ENCODE results near the gene CA10.
A peak's percentile ranks its signal among the peaks of the same experiment; 100 is the strongest.

CA10 gene

GRCh38 chr17:51739245-51739886 is 419.1 kb downstream of the CA10 start:
- no peak overlapping the region for H3K9ac ChIP-seq (ENCODE audit: low read length)
- no peak for DNase-seq (ENCODE audit: low read depth)
- H3K9me3 ChIP-seq (ENCODE audit: control insufficient read depth, low read length) = no peaks in the 10 kb centered on the region
- H3K4me3 ChIP-seq (ENCODE audit: low read length) = no peak overlapping the region
- H3K4me1 ChIP-seq (ENCODE audit: control insufficient read depth, insufficient read depth, low read length) = no peaks in the 10 kb centered on the region
- no peaks in the 10 kb centered on the region for H3K36me3 ChIP-seq (ENCODE audit: control insufficient read depth, insufficient read depth, low read length, severe bottlenecking)
- peaks cover 7% of the 10 kb centered on the region for H3K27me3 ChIP-seq (replicated peaks; ENCODE audit: control insufficient read depth, insufficient read depth, low read length)

- Histone ChIP-seq H3K4me3 (ENCODE audit: low read length) (no peak overlapping the region), H3K4me1 (ENCODE audit: control insufficient read depth, insufficient read depth, low read length) (no peaks in the 10 kb centered on the region), H3K9me3 (ENCODE audit: control insufficient read depth, low read length) (no peaks in the 10 kb centered on the region), H3K36me3 (ENCODE audit: control insufficient read depth, insufficient read depth, low read length, severe bottlenecking) (no peaks in the 10 kb centered on the region), H3K27me3 (replicated peaks; ENCODE audit: control insufficient read depth, insufficient read depth, low read length) (peaks cover 7% of the 10 kb centered on the region), H3K9ac (ENCODE audit: low read length) (no peak overlapping the region)
- DNase-seq (ENCODE audit: low read depth) = no peak
Measured at GRCh38 chr17:51736356-51736755, 422.2 kb downstream of the CA10 start.

GRCh38 chr17:51734976-51735375 is 423.5 kb downstream of the CA10 start:
- H3K4me3 ChIP-seq (ENCODE audit: low read length) = no peak overlapping the region
- DNase-seq (ENCODE audit: low read depth) = no peak
- H3K36me3 ChIP-seq (ENCODE audit: control insufficient read depth, insufficient read depth, low read length, severe bottlenecking) = no peaks in the 10 kb centered on the region
- H3K27me3 ChIP-seq (replicated peaks; ENCODE audit: control insufficient read depth, insufficient read depth, low read length) = peaks cover 7% of the 10 kb centered on the region
- H3K9ac ChIP-seq (ENCODE audit: low read length) = no peak overlapping the region
- no peaks in the 10 kb centered on the region for H3K4me1 ChIP-seq (ENCODE audit: control insufficient read depth, insufficient read depth, low read length)
- no peaks in the 10 kb centered on the region for H3K9me3 ChIP-seq (ENCODE audit: control insufficient read depth, low read length)

- no peaks in the 10 kb centered on the region for H3K36me3 ChIP-seq (ENCODE audit: control insufficient read depth, insufficient read depth, low read length, severe bottlenecking)
- peaks cover 7% of the 10 kb centered on the region for H3K27me3 ChIP-seq (replicated peaks; ENCODE audit: control insufficient read depth, insufficient read depth, low read length)
- no peak overlapping the region for H3K4me3 ChIP-seq (ENCODE audit: low read length)
- no peaks in the 10 kb centered on the region for H3K4me1 ChIP-seq (ENCODE audit: control insufficient read depth, insufficient read depth, low read length)
- no peaks in the 10 kb centered on the region for H3K9me3 ChIP-seq (ENCODE audit: control insufficient read depth, low read length)
- H3K9ac ChIP-seq (ENCODE audit: low read length) = no peak overlapping the region
- DNase-seq (ENCODE audit: low read depth) = no peak
Measured at GRCh38 chr17:51734462-51734861, 424.1 kb downstream of the CA10 start.

GRCh38 chr17:51733166-51733565 is 425.3 kb downstream of the CA10 start:
- H3K36me3 ChIP-seq (ENCODE audit: control insufficient read depth, insufficient read depth, low read length, severe bottlenecking) = no peaks in the 10 kb centered on the region
- H3K9me3 ChIP-seq (ENCODE audit: control insufficient read depth, low read length) = no peaks in the 10 kb centered on the region
- peaks cover 7% of the 10 kb centered on the region for H3K27me3 ChIP-seq (replicated peaks; ENCODE audit: control insufficient read depth, insufficient read depth, low read length)
- no peak for DNase-seq (ENCODE audit: low read depth)
- H3K4me3 ChIP-seq (ENCODE audit: low read length) = no peak overlapping the region
- H3K9ac ChIP-seq (ENCODE audit: low read length) = no peak overlapping the region
- H3K4me1 ChIP-seq (ENCODE audit: control insufficient read depth, insufficient read depth, low read length) = no peaks in the 10 kb centered on the region

- Histone ChIP-seq H3K36me3 (ENCODE audit: control insufficient read depth, insufficient read depth, low read length, severe bottlenecking) (no peaks in the 10 kb centered on the region), H3K9me3 (ENCODE audit: control insufficient read depth, low read length) (no peaks in the 10 kb centered on the region), H3K4me3 (ENCODE audit: low read length) (no peak overlapping the region), H3K9ac (ENCODE audit: low read length) (no peak overlapping the region), H3K4me1 (ENCODE audit: control insufficient read depth, insufficient read depth, low read length) (no peaks in the 10 kb centered on the region), H3K27me3 (replicated peaks; ENCODE audit: control insufficient read depth, insufficient read depth, low read length) (peaks cover 5% of the 10 kb centered on the region)
- no peak for DNase-seq (ENCODE audit: low read depth)
Measured at GRCh38 chr17:51731941-51732722, 426.4 kb downstream of the CA10 start.

GRCh38 chr17:51730303-51731050 is 428.0 kb downstream of the CA10 start:
- no peaks in the 10 kb centered on the region for H3K4me1 ChIP-seq (ENCODE audit: control insufficient read depth, insufficient read depth, low read length)
- no peaks in the 10 kb centered on the region for H3K9me3 ChIP-seq (ENCODE audit: control insufficient read depth, low read length)
- no peak overlapping the region for H3K9ac ChIP-seq (ENCODE audit: low read length)
- no peaks in the 10 kb centered on the region for H3K27me3 ChIP-seq (replicated peaks; ENCODE audit: control insufficient read depth, insufficient read depth, low read length)
- no peaks in the 10 kb centered on the region for H3K36me3 ChIP-seq (ENCODE audit: control insufficient read depth, insufficient read depth, low read length, severe bottlenecking)
- no peak overlapping the region for H3K4me3 ChIP-seq (ENCODE audit: low read length)
- peak; percentile 0 for DNase-seq (ENCODE audit: low read depth)

- Histone ChIP-seq H3K27me3 (replicated peaks; ENCODE audit: control insufficient read depth, insufficient read depth, low read length) (no peaks in the 10 kb centered on the region), H3K9ac (ENCODE audit: low read length) (no peak overlapping the region), H3K4me1 (ENCODE audit: control insufficient read depth, insufficient read depth, low read length) (no peaks in the 10 kb centered on the region), H3K9me3 (ENCODE audit: control insufficient read depth, low read length) (no peaks in the 10 kb centered on the region), H3K36me3 (ENCODE audit: control insufficient read depth, insufficient read depth, low read length, severe bottlenecking) (no peaks in the 10 kb centered on the region), H3K4me3 (ENCODE audit: low read length) (no peak overlapping the region)
- DNase-seq (ENCODE audit: low read depth) = no peak
Measured at GRCh38 chr17:51725185-51725584, 433.3 kb downstream of the CA10 start.

- DNase-seq (ENCODE audit: low read depth) = no peak
- Histone ChIP-seq H3K9ac (ENCODE audit: low read length) (no peak overlapping the region), H3K9me3 (ENCODE audit: control insufficient read depth, low read length) (no peaks in the 10 kb centered on the region), H3K27me3 (replicated peaks; ENCODE audit: control insufficient read depth, insufficient read depth, low read length) (no peaks in the 10 kb centered on the region), H3K4me1 (ENCODE audit: control insufficient read depth, insufficient read depth, low read length) (no peaks in the 10 kb centered on the region), H3K36me3 (ENCODE audit: control insufficient read depth, insufficient read depth, low read length, severe bottlenecking) (no peaks in the 10 kb centered on the region), H3K4me3 (ENCODE audit: low read length) (no peak overlapping the region)
Measured at GRCh38 chr17:51724043-51724580, 434.4 kb downstream of the CA10 start.

GRCh38 chr17:51722994-51723393 is 435.5 kb downstream of the CA10 start:
- no peaks in the 10 kb centered on the region for H3K27me3 ChIP-seq (replicated peaks; ENCODE audit: control insufficient read depth, insufficient read depth, low read length)
- no peaks in the 10 kb centered on the region for H3K4me1 ChIP-seq (ENCODE audit: control insufficient read depth, insufficient read depth, low read length)
- DNase-seq (ENCODE audit: low read depth) = no peak
- H3K36me3 ChIP-seq (ENCODE audit: control insufficient read depth, insufficient read depth, low read length, severe bottlenecking) = no peaks in the 10 kb centered on the region
- no peak overlapping the region for H3K4me3 ChIP-seq (ENCODE audit: low read length)
- no peak overlapping the region for H3K9ac ChIP-seq (ENCODE audit: low read length)
- no peaks in the 10 kb centered on the region for H3K9me3 ChIP-seq (ENCODE audit: control insufficient read depth, low read length)

GRCh38 chr17:51721730-51722129 is 436.8 kb downstream of the CA10 start:
- Histone ChIP-seq H3K9me3 (ENCODE audit: control insufficient read depth, low read length) (no peaks in the 10 kb centered on the region), H3K9ac (ENCODE audit: low read length) (no peak overlapping the region), H3K4me3 (ENCODE audit: low read length) (no peak overlapping the region), H3K27me3 (replicated peaks; ENCODE audit: control insufficient read depth, insufficient read depth, low read length) (no peaks in the 10 kb centered on the region), H3K36me3 (ENCODE audit: control insufficient read depth, insufficient read depth, low read length, severe bottlenecking) (no peaks in the 10 kb centered on the region), H3K4me1 (ENCODE audit: control insufficient read depth, insufficient read depth, low read length) (no peaks in the 10 kb centered on the region)
- DNase-seq (ENCODE audit: low read depth) = no peak
